NCI-H446 treated with DMSO at 0.1 percent for 48 hours (cell line): ENCODE measurements around the gene CD70.
"Not testable (repeated sequence)": the region's sequence is repeated elsewhere in the genome, so short reads cannot be mapped to it uniquely, and the experiment has no call there.

ENCODE experiments used
- DNase-seq: peaks from one replicate; lab custom pipeline; 2025; lab: John Stamatoyannopoulos, UW

Gene CD70

DNA sequence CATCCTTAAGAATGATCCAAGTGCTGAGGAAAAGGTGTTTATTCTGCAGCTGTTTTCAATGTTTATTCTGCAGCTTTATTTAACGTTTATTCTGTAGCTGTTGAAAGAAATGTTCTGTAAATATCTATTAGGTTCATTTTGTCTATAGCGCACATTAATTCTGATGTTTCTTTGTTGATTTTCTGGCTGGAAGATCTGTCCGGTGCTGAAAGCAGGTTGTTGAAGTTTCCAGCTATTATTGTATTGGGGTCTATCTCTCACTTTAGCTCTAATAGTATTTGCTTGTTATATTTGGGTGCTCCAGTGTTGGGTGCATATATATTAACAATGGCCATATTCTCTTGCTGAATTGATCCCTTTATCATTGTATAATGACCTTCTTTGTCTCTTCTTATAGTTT is 20.2 kb downstream of the CD70 start:
- DNase-seq: no peak

- DNase-seq: no peak
Measured at GRCh38 chr19:6568816-6569215, 22.1 kb downstream of the CD70 start.

DNA sequence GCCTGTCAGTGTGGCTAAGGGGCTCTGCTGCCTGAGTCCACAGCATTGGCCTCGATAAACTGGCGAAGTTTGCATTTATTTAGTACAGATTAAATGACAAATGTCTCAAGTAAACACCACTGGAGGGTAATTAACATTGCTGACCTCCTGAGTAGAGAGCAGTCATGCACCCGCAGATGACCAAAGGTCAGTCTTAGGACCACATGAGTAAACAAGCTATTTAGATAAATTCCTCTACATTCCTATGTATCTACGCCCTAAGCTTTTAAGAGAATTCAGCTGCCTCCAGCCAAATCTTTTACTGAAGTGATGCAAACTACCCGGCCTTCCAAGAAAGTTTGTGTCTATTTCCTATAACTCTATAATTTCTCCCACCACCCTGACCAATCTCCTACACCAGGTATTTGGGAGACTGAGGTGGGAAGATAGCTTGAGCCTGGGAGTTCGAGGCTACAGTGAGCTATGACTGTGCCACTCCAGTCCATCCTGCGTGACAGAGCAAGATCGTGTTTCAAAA is 22.9 kb downstream of the CD70 start:
- no peak for DNase-seq

DNA sequence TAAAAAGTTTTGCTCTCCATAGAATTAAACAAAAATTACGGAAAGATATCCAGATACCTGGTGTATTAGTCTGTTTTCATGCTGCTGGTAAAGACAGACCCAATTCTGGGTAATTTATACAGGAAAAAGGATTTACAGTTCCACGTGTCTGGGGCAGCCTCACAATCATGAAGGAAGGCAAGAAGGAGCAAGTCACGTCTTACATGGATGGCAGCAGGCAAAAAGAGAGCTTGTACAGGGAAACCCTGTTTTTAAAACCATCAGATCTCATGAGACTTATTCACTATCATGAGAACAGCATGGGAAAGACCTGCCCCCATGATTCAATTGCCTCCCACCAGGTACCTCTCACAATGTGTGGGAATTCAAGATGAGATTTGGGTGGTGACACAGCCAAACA is 24.2 kb downstream of the CD70 start:
- not testable (repeated sequence) for DNase-seq

GRCh38 chr19:6564393-6564792 is 26.6 kb downstream of the CD70 start:
- no peak for DNase-seq

GRCh38 chr19:6562437-6562836 is 28.5 kb downstream of the CD70 start:
- not testable (repeated sequence) for DNase-seq

DNA sequence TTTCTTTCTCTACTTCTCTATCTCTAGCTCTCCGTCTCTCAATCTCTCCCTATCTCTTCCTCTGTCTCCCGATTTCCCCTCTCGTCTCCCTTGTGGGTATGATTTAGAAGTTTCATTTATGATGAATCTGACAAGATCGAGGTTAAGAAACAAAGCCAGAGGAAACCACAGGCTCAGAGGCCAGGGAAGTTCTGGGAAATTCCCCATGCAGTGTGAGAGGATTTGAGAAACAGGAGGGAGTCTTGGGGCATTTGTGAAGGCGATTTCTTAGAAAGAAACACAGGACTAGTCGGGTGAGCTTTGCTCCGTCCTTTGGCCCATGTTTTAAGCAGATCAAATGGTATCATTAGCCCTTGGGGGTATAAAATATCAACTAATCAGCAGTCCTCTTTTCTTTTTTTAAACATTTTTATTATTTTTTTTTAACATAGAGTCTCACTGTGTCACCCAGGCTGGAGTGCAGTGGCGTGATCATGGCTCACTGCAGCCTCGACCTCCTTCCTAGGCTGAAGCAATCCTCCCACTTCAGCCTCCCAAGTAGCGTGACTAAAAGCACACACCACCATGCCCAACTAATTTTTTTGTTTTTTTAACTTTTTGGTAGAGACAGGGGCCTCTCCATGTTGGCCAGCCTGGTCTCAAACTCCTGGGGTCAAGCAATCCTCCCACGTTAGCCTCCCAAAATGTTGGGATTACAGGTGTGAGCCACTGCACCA is 34.3 kb downstream of the CD70 start:
- DNase-seq: no peak

GRCh38 chr19:6556043-6556449 is 34.9 kb downstream of the CD70 start:
- DNase-seq: no peak

DNA sequence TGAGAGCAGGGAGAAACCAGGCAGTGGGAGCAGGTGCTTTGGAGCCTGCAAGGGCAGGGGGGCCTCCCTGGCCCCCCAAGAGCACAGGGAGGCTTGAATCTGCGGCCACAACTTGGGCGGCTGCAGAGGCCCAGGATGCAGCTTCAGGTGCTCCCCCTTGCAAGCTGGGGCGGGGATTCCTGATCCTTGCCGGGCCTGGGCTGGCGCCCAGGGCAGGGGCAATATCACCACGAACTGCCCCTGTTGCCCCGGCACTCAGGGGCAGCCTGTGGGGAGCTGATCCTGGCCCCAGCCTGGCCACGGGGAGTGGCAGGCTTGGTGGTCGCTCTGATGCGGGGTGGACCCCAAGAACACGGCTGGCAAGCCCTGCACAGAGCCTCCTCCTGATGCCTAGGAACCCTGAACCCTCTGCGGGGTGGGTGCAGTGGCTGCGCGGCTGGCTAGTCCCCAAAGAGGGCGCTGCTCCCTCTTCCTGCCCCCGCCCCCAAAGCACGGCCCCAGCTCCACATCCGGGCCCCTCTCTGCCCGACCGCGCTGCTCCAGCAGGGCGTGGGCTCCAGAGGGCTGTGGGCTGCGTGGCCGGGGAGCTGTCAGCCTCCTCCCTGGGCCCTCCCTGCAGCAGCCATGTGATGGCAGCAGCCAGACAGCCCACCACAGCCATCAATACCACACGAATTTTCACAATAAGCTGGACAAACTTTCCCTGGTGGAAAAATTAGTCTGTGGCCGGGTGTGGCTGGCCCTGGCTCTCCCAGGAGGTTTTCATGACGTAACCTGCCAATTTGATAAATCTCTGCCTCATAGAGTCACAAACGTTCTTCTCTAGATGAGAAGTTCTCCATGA is 39.1 kb downstream of the CD70 start:
- no peak for DNase-seq

DNA sequence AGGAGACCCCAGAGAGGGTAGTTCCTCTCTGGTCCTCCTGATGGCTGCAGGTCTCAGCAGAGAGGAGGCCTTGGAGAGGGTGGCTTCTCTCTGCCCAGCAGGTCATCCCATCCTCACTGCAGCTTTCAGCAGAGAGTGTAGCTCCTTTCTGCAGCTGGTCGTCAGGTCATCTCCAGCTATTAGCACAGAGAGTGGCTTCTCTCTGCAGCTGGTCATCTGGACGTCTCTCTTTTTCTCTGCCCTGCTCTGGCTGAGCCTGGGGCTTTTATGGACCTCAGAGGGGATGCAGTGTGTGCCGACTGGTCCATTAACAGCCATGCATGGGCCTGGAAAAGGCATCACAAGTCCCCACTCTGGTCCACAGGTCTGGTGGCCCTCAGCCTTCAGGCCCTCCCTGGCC is 39.9 kb downstream of the CD70 start:
- no peak for DNase-seq

GRCh38 chr19:6550679-6551078 is 40.3 kb downstream of the CD70 start:
- not testable (repeated sequence) for DNase-seq

- no peak for DNase-seq
Measured at GRCh38 chr19:6543866-6544347, 47.0 kb downstream of the CD70 start.

GRCh38 chr19:6540918-6541689 is 49.8 kb downstream of the CD70 start:
- DNase-seq: no peak

DNA sequence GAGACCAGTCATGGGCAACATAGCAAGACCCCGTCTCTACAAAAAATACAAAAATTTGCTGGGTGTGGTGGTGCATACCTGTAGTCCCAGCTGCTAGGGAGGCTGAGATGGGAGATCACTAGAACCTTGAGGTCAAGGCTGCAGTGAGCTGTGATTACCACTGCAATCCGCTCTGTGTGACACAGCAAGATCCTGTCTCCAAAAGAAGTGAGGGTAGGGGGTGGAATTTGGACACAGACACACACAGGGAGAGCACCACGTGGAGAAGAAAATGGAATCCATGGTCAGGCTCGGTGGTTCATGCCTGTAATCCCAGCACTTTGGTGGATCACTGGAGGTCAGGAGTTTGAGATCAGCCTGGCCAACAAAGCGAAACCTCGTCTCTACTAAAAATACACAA is 51.4 kb downstream of the CD70 start:
- DNase-seq: no peak
